HUES6 (cell line): ENCODE measurements around the gene GSX1.

Experiments used
- H3K27ac ChIP-seq: 2 replicates; pipeline ENCODE4 v1.7.0; 2013; ENCODE audit warnings: low read depth, mild to moderate bottlenecking, low read length, inconsistent platforms
- H3K27me3 ChIP-seq: 2 replicates; pipeline ENCODE4 v1.6.1; 2013; ENCODE audit warnings: low read length; ENCODE audit not compliant: control insufficient read depth, insufficient read depth
- H3K36me3 ChIP-seq: 2 replicates; pipeline ENCODE4 v1.6.1; 2013; ENCODE audit warnings: low read length; ENCODE audit not compliant: control insufficient read depth, insufficient read depth
- H3K4me1 ChIP-seq: 2 replicates; pipeline ENCODE4 v1.6.1; 2013; ENCODE audit warnings: low read length; ENCODE audit not compliant: control insufficient read depth, insufficient read depth
- H3K4me3 ChIP-seq: 2 replicates; pipeline ENCODE4 v1.5.1; 2013; ENCODE audit warnings: low read depth, low read length
- H3K9ac ChIP-seq: one replicate; pipeline ENCODE4 v1.6.1; 2013; ENCODE audit warnings: mild to moderate bottlenecking, low read length
- H3K9me3 ChIP-seq: 2 replicates; pipeline ENCODE4 v1.6.1; 2013; ENCODE audit warnings: low read depth, low read length; ENCODE audit not compliant: control insufficient read depth, insufficient read depth

GSX1 gene

GRCh38 chr13:27820524-27821482, 28.5 kb downstream of the GSX1 start:
- Histone ChIP-seq H3K4me3 (peak overlapping the region; percentile 43), H3K4me1 (peaks cover 41% of the 10 kb centered on the region), H3K9me3 (no peaks in the 10 kb centered on the region), H3K36me3 (no peaks in the 10 kb centered on the region), H3K9ac (no peak overlapping the region), H3K27ac (no peak overlapping the region), H3K27me3 (peaks cover 98% of the 10 kb centered on the region)

- Histone ChIP-seq H3K36me3 (no peaks in the 10 kb centered on the region), H3K9ac (no peak overlapping the region), H3K9me3 (no peaks in the 10 kb centered on the region), H3K27ac (no peak overlapping the region), H3K4me1 (peaks cover 44% of the 10 kb centered on the region), H3K4me3 (peak overlapping the region; percentile 43; the same call in 1 of the 2 replicates), H3K27me3 (peaks cover 98% of the 10 kb centered on the region)
Observed at GRCh38 chr13:27821566-27821965, 29.3 kb downstream of the GSX1 start.

- Histone ChIP-seq H3K36me3 (no peaks in the 10 kb centered on the region), H3K27ac (no peak overlapping the region), H3K9me3 (no peaks in the 10 kb centered on the region), H3K4me3 (peak overlapping the region; percentile 34; the same call in 1 of the 2 replicates), H3K27me3 (peaks cover 98% of the 10 kb centered on the region), H3K4me1 (peaks cover 44% of the 10 kb centered on the region), H3K9ac (no peak overlapping the region)
Observed at GRCh38 chr13:27822258-27822872, 30.1 kb downstream of the GSX1 start.

GRCh38 chr13:27822873-27823311, 30.6 kb downstream of the GSX1 start:
- Histone ChIP-seq H3K27me3 (peaks cover 99% of the 10 kb centered on the region), H3K9ac (no peak overlapping the region), H3K4me1 (peaks cover 44% of the 10 kb centered on the region), H3K36me3 (no peaks in the 10 kb centered on the region), H3K27ac (no peak overlapping the region), H3K4me3 (peak overlapping the region; percentile 34), H3K9me3 (no peaks in the 10 kb centered on the region)

GRCh38 chr13:27824121-27824520, 31.8 kb downstream of the GSX1 start:
- Histone ChIP-seq H3K4me3 (no peak overlapping the region), H3K27ac (no peak overlapping the region), H3K27me3 (peaks cover 100% of the 10 kb centered on the region), H3K36me3 (no peaks in the 10 kb centered on the region), H3K9me3 (no peaks in the 10 kb centered on the region), H3K9ac (no peak overlapping the region), H3K4me1 (peaks cover 44% of the 10 kb centered on the region)

GRCh38 chr13:27825072-27825471, 32.8 kb downstream of the GSX1 start:
- H3K4me1 ChIP-seq = peaks cover 37% of the 10 kb centered on the region
- peaks cover 100% of the 10 kb centered on the region for H3K27me3 ChIP-seq
- H3K36me3 ChIP-seq = no peaks in the 10 kb centered on the region
- no peak overlapping the region for H3K9ac ChIP-seq
- H3K4me3 ChIP-seq = no peak overlapping the region
- H3K9me3 ChIP-seq = no peaks in the 10 kb centered on the region
- no peak overlapping the region for H3K27ac ChIP-seq

- H3K27me3 ChIP-seq = peaks cover 100% of the 10 kb centered on the region
- no peak overlapping the region for H3K9ac ChIP-seq
- H3K4me3 ChIP-seq = peak overlapping the region; percentile 59
- no peaks in the 10 kb centered on the region for H3K9me3 ChIP-seq
- no peak overlapping the region for H3K27ac ChIP-seq
- no peaks in the 10 kb centered on the region for H3K36me3 ChIP-seq
- H3K4me1 ChIP-seq = peaks cover 22% of the 10 kb centered on the region; the same call in 1 of the 2 replicates
Observed at GRCh38 chr13:27826379-27827353, 34.4 kb downstream of the GSX1 start.

- H3K27me3 ChIP-seq = peaks cover 100% of the 10 kb centered on the region
- H3K9ac ChIP-seq = no peak overlapping the region
- H3K9me3 ChIP-seq = no peaks in the 10 kb centered on the region
- no peaks in the 10 kb centered on the region for H3K36me3 ChIP-seq
- H3K27ac ChIP-seq = no peak overlapping the region
- peaks cover 13% of the 10 kb centered on the region; the same call in 1 of the 2 replicates for H3K4me1 ChIP-seq
- H3K4me3 ChIP-seq = no peak overlapping the region
Observed at GRCh38 chr13:27827646-27828045, 35.4 kb downstream of the GSX1 start.

- no peak overlapping the region for H3K9ac ChIP-seq
- H3K4me3 ChIP-seq = peak overlapping the region; percentile 42; the same call in 1 of the 2 replicates
- no peak overlapping the region for H3K27ac ChIP-seq
- no peaks in the 10 kb centered on the region for H3K36me3 ChIP-seq
- H3K27me3 ChIP-seq = peaks cover 95% of the 10 kb centered on the region
- H3K4me1 ChIP-seq = peaks cover 4% of the 10 kb centered on the region; the same call in 1 of the 2 replicates
- no peaks in the 10 kb centered on the region for H3K9me3 ChIP-seq
Observed at GRCh38 chr13:27830010-27830409, 37.7 kb downstream of the GSX1 start.

- H3K4me1 ChIP-seq = no peaks in the 10 kb centered on the region
- H3K9ac ChIP-seq = no peak overlapping the region
- H3K27ac ChIP-seq = no peak overlapping the region
- no peaks in the 10 kb centered on the region for H3K9me3 ChIP-seq
- no peak overlapping the region for H3K4me3 ChIP-seq
- no peaks in the 10 kb centered on the region for H3K36me3 ChIP-seq
- peaks cover 77% of the 10 kb centered on the region for H3K27me3 ChIP-seq
Observed at GRCh38 chr13:27833206-27833605, 40.9 kb downstream of the GSX1 start.
